ENCODE results near the gene IFNL4. TPM values are rescaled to one million over a fixed set of nuclear protein-coding genes. Genes with fewer than 3 reads are reported as not detected.
A peak's percentile ranks its signal among the peaks of the same experiment; 100 is the strongest.

Gene IFNL4
- total and polyA plus RNA-seq, 2 of the 13 experiments (the other 11 are each of a cell fraction or from before 2014, with no cell fraction given) = not detected

DNA sequence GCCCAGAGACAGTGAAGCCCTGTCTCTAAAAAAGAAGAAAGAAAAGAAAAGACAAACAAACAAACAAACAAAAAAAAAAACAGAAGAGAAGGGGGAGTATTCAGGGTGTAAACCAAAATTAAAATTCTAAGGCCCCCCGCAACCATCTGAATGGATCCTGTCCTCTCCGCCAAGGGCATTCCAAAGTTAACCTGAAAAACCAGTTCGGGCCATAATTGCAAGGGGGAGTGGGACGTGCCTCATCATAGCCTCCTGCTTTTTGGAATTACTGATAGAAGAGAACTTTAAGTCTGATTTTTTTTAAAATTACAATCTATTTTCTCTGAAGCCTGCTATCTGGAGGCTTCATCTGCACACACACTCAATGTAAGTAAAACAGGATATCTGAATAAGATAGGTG lies 13.8 kb upstream of the IFNL4 start:
- intact Hi-C loops (cut with micrococcal nuclease; ENCODE audit: unreplicated experiment) (no loop called here), in situ Hi-C loops (cut with HindIII; ENCODE audit: extremely low pct_ligation_motif_present, low pct_unique_long_range_greater_than_20kb) (no loop called here)
- H3K9ac ChIP-seq (ENCODE audit: insufficient read depth, low read depth, low read length) = no peak overlapping the region
- H3K79me2 ChIP-seq (ENCODE audit: insufficient read depth, low read length) = no peaks in the 10 kb centered on the region
- peaks cover 0 to 14% of the 10 kb centered on the region in 2 experiments; a peak in 3 of 5 replicates for H3K27me3 ChIP-seq (ENCODE audit: control insufficient read depth in 1 of 2, insufficient read depth in 2 of 2, low read length in 2 of 2)
- no TSS peak for BruUV-seq (replicated peaks)
- no peak overlapping the region for H3K4me3 ChIP-seq (replicated peaks in 1 of 3; ENCODE audit: insufficient read depth in 1 of 3, low read depth in 2 of 3, low read length in 3 of 3)
- H2AFZ ChIP-seq (ENCODE audit: low read length) = no peak overlapping the region
- ATAC-seq = no peak
- ChIA-PET CTCF (ENCODE audit: low intra/inter-chr PET ratio, low total read pairs) (no interaction called here), POLR2A (no interaction called here)
- no peak overlapping the region for H3K27ac ChIP-seq (ENCODE audit: extremely low read length, insufficient read depth, low read length)
- no peak overlapping the region for H3K4me2 ChIP-seq (ENCODE audit: low read depth, low read length)
- H4K20me1 ChIP-seq (ENCODE audit: insufficient read depth, low read length) = no peaks in the 10 kb centered on the region
- no peaks in the 10 kb centered on the region for H3K36me3 ChIP-seq (replicated peaks in 1 of 2; ENCODE audit: control insufficient read depth in 1 of 2, insufficient read depth in 2 of 2, low read length in 2 of 2)
- WGBS (ENCODE audit: low lambda C conversion rate) = 61% methylated on average over 4 of the region's 4 CpGs
- TF ChIP-seq PPARG (CRISPR knock-in tag; conservative IDR thresholded peaks at IDR 0.05) (no peak), ZNF160 (CRISPR knock-in tag; IDR thresholded peaks at IDR 0.05) (no peak)
- 0 out of 2 replicates have a peak, but pooled peaks cover 4% of the 10 kb centered on the region for H3K4me1 ChIP-seq (ENCODE audit: insufficient read depth, low read length)
- no peaks in the 10 kb centered on the region for H3K9me3 ChIP-seq (ENCODE audit: low read length)
- no peak for FAIRE-seq
- DNase-seq (ENCODE audit: low spot score) = no peak

DNA sequence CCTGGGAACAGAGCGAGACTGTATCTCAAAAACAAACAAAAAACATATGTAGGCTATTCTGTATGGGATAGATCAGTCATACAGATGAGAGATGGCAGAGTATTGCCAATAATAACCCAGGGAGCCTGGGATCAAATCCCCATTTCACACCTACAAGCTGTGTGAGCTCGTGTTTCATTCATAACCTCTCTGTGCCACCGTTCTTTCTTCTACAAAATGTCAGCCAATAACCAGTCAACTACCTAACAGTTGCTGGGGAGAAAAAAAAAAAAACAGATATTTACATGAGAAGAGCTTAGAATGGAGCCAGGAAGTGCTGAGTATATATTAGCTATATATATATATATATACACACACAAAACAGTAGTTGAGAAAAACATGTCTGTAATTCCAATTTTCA lies 13.0 kb upstream of the IFNL4 start:
- peaks cover 0 to 14% of the 10 kb centered on the region in 2 experiments; a peak in 3 of 5 replicates for H3K27me3 ChIP-seq (ENCODE audit: control insufficient read depth in 1 of 2, insufficient read depth in 2 of 2, low read length in 2 of 2)
- no peak overlapping the region for H3K27ac ChIP-seq (ENCODE audit: extremely low read length, insufficient read depth, low read length)
- ChIA-PET CTCF (ENCODE audit: low intra/inter-chr PET ratio, low total read pairs) (no interaction called here), POLR2A (no interaction called here)
- DNase-seq (ENCODE audit: low spot score) (no peak), ATAC-seq (no peak), FAIRE-seq (no peak)
- BruUV-seq (replicated peaks) = no TSS peak
- no peak overlapping the region for H3K9ac ChIP-seq (ENCODE audit: insufficient read depth, low read depth, low read length)
- no peak overlapping the region for H3K4me2 ChIP-seq (ENCODE audit: low read depth, low read length)
- in situ Hi-C loops (cut with HindIII; ENCODE audit: extremely low pct_ligation_motif_present, low pct_unique_long_range_greater_than_20kb) (no loop called here), intact Hi-C loops (cut with micrococcal nuclease; ENCODE audit: unreplicated experiment) (no loop called here)
- 0 out of 2 replicates have a peak, but pooled peaks cover 4% of the 10 kb centered on the region for H3K4me1 ChIP-seq (ENCODE audit: insufficient read depth, low read length)
- 48% methylated on average over 3 of the region's 3 CpGs for WGBS (ENCODE audit: low lambda C conversion rate)
- H4K20me1 ChIP-seq (ENCODE audit: insufficient read depth, low read length) = no peaks in the 10 kb centered on the region
- H3K79me2 ChIP-seq (ENCODE audit: insufficient read depth, low read length) = no peaks in the 10 kb centered on the region
- H3K4me3 ChIP-seq (replicated peaks in 1 of 3; ENCODE audit: insufficient read depth in 1 of 3, low read depth in 2 of 3, low read length in 3 of 3) = no peak overlapping the region
- H3K9me3 ChIP-seq (ENCODE audit: low read length) = no peaks in the 10 kb centered on the region
- no peaks in the 10 kb centered on the region for H3K36me3 ChIP-seq (replicated peaks in 1 of 2; ENCODE audit: control insufficient read depth in 1 of 2, insufficient read depth in 2 of 2, low read length in 2 of 2)
- no peak overlapping the region for H2AFZ ChIP-seq (ENCODE audit: low read length)
- TF ChIP-seq ZNF670 (CRISPR knock-in tag; IDR thresholded peaks at IDR 0.05; ENCODE audit: borderline replicate concordance) = no peak
- TF ChIP-seq RFX5 (IDR thresholded peaks at IDR 0.05; ENCODE audit: low read depth, low read length) = peak; percentile 55; the same call in 1 of the 2 replicates
- no peak for TF ChIP-seq ZNF550 (CRISPR knock-in tag; IDR thresholded peaks at IDR 0.05; ENCODE audit: borderline replicate concordance)
- TF ChIP-seq, protein P1, sequence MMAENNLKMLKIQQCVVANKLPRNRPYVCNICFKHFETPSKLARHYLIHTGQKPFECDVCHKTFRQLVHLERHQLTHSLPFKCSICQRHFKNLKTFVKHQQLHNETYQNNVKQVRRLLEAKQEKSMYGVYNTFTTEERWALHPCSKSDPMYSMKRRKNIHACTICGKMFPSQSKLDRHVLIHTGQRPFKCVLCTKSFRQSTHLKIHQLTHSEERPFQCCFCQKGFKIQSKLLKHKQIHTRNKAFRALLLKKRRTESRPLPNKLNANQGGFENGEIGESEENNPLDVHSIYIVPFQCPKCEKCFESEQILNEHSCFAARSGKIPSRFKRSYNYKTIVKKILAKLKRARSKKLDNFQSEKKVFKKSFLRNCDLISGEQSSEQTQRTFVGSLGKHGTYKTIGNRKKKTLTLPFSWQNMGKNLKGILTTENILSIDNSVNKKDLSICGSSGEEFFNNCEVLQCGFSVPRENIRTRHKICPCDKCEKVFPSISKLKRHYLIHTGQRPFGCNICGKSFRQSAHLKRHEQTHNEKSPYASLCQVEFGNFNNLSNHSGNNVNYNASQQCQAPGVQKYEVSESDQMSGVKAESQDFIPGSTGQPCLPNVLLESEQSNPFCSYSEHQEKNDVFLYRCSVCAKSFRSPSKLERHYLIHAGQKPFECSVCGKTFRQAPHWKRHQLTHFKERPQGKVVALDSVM (CRISPR knock-in tag; IDR thresholded peaks at IDR 0.05) = no peak
- TF ChIP-seq, protein P2, sequence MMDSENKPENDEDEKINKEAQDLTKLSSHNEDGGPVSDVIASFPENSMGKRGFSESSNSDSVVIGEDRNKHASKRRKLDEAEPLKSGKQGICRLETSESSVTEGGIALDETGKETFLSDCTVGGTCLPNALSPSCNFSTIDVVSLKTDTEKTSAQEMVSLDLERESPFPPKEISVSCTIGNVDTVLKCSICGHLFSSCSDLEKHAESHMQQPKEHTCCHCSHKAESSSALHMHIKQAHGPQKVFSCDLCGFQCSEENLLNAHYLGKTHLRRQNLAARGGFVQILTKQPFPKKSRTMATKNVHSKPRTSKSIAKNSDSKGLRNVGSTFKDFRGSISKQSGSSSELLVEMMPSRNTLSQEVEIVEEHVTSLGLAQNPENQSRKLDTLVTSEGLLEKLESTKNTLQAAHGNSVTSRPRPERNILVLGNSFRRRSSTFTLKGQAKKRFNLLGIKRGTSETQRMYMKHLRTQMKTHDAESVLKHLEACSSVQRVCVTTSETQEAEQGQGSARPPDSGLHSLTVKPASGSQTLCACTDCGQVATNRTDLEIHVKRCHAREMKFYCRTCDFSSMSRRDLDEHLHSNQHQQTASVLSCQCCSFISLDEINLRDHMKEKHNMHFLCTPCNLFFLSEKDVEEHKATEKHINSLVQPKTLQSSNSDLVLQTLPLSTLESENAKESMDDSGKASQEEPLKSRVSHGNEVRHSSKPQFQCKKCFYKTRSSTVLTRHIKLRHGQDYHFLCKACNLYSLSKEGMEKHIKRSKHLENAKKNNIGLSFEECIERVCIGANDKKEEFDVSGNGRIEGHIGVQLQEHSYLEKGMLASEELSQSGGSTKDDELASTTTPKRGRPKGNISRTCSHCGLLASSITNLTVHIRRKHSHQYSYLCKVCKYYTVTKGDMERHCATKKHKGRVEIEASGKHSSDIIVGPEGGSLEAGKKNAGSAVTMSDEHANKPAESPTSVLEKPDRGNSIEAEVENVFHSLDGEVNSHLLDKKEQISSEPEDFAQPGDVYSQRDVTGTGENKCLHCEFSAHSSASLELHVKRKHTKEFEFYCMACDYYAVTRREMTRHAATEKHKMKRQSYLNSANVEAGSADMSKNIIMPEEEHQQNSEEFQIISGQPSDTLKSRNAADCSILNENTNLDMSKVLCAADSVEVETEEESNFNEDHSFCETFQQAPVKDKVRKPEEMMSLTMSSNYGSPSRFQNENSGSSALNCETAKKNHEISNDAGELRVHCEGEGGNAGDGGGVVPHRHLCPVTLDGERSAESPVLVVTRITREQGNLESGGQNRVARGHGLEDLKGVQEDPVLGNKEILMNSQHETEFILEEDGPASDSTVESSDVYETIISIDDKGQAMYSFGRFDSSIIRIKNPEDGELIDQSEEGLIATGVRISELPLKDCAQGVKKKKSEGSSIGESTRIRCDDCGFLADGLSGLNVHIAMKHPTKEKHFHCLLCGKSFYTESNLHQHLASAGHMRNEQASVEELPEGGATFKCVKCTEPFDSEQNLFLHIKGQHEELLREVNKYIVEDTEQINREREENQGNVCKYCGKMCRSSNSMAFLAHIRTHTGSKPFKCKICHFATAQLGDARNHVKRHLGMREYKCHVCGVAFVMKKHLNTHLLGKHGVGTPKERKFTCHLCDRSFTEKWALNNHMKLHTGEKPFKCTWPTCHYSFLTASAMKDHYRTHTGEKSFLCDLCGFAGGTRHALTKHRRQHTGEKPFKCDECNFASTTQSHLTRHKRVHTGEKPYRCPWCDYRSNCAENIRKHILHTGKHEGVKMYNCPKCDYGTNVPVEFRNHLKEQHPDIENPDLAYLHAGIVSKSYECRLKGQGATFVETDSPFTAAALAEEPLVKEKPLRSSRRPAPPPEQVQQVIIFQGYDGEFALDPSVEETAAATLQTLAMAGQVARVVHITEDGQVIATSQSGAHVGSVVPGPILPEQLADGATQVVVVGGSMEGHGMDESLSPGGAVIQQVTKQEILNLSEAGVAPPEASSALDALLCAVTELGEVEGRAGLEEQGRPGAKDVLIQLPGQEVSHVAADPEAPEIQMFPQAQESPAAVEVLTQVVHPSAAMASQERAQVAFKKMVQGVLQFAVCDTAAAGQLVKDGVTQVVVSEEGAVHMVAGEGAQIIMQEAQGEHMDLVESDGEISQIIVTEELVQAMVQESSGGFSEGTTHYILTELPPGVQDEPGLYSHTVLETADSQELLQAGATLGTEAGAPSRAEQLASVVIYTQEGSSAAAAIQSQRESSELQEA (CRISPR knock-in tag; IDR thresholded peaks at IDR 0.05; ENCODE audit: not compliant biosample characterization) = no peak
- TF ChIP-seq FOXO1 (CRISPR knock-in tag; IDR thresholded peaks at IDR 0.05) = no peak

Measured in HepG2 (cell line).